SK-N-SH (cell line): ENCODE results near the gene ZDHHC16. TPM values are rescaled to one million over a fixed set of nuclear protein-coding genes. Genes with fewer than 3 reads are reported as not detected.

Experiments used
- CTCF ChIA-PET: fragments of 300-600, 350-600 bp; formaldehyde crosslinking; extraction: SDS; loops from one replicate; lab custom pipeline; 2021; lab: Yijun Ruan, JAX
- POLR2A ChIA-PET: fragments of 350-600 bp; sonication (Branson Sonifier 250); formaldehyde crosslinking; extraction: SDS; loops from one replicate; lab custom pipeline; 2020; ENCODE audit warnings: antibody characterized with exemption, inconsistent platforms; lab: Yijun Ruan, JAX
- DNase-seq: peaks from one replicate; pipeline ENCODE4 v3.0.0; 2012
- H2AFZ ChIP-seq: fragments of 200-600 bp; sonication (generic); 2 replicates; pipeline ENCODE4 v1.8.1; 2016; ENCODE audit warnings: antibody characterized with exemption, mild to moderate bottlenecking, low read depth
- H3F3A ChIP-seq: fragments of 200-600 bp; sonication (generic); replicated peaks from 2 replicates; pipeline ENCODE3; 2016; ENCODE audit warnings: antibody characterized with exemption, mild to moderate bottlenecking; ENCODE audit not compliant: insufficient read depth
- H3K27ac ChIP-seq, 2 experiments: fragments of 200-500 bp in 1 of 2; fragments of 200-600 bp in 1 of 2; sonication (Bioruptor generic) in 1 of 2; sonication (generic), shearing (Covaris generic) in 1 of 2; 2 replicates each; pipeline versions ENCODE4 v1.5.1 to v1.6.1; 2014 to 2016; ENCODE audit warnings: low read depth in 2 of 2, inconsistent platforms in 1 of 2, low read length in 1 of 2, mild to moderate bottlenecking in 1 of 2, mixed read lengths in 1 of 2
- H3K27me3 ChIP-seq: fragments of 200-600 bp; sonication (generic), shearing (Covaris generic); 2 replicates; pipeline ENCODE4 v1.6.1; 2016; ENCODE audit warnings: mixed run types; ENCODE audit not compliant: insufficient read depth
- H3K36me3 ChIP-seq, 2 experiments: fragments of 200-500 bp in 1 of 2; fragments of 200-600 bp in 1 of 2; sonication (Bioruptor generic) in 1 of 2; sonication (generic) in 1 of 2; replicated peaks in 1 of 2; 2 replicates each; pipeline versions ENCODE3 to v1.5.1; 2014 to 2016; ENCODE audit warnings: low read length in 1 of 2, mild to moderate bottlenecking in 1 of 2; ENCODE audit not compliant: insufficient read depth in 2 of 2, control insufficient read depth in 1 of 2
- H3K4me1 ChIP-seq, 2 experiments: fragments of 200-500 bp in 1 of 2; fragments of 200-600 bp in 1 of 2; sonication (Bioruptor generic) in 1 of 2; sonication (generic), shearing (Covaris generic) in 1 of 2; 2 replicates each; pipeline versions ENCODE4 v1.5.1 to v1.6.1; 2014 to 2016; ENCODE audit warnings: low read depth in 1 of 2, low read length in 1 of 2, mixed run types in 1 of 2; ENCODE audit not compliant: insufficient read depth in 2 of 2, control insufficient read depth in 1 of 2
- H3K4me2 ChIP-seq: fragments of 200-600 bp; sonication (generic), shearing (Covaris generic); 2 replicates; pipeline ENCODE4 v1.6.1; 2017; ENCODE audit warnings: mixed run types
- H3K4me3 ChIP-seq, 2 experiments: fragments of 200-500 bp in 1 of 2; fragments of 200-600 bp in 1 of 2; sonication (Bioruptor generic) in 1 of 2; sonication (generic), shearing (Covaris generic) in 1 of 2; 2 replicates each; pipeline versions ENCODE4 v1.5.1 to v1.8.1; 2014 to 2016; ENCODE audit warnings: low read depth in 2 of 2, inconsistent platforms in 1 of 2, low read length in 1 of 2, mild to moderate bottlenecking in 1 of 2, mixed read lengths in 1 of 2, moderate library complexity in 1 of 2
- H3K79me2 ChIP-seq: fragments of 200-600 bp; sonication (generic); 2 replicates; pipeline ENCODE4 v1.8.1; 2017; ENCODE audit warnings: mild to moderate bottlenecking; ENCODE audit not compliant: insufficient read depth
- H3K9ac ChIP-seq: fragments of 200-600 bp; sonication (generic); 2 replicates; pipeline ENCODE4 v1.6.1; 2017; ENCODE audit warnings: mixed run types
- H3K9me2 ChIP-seq: fragments of 200-600 bp; sonication (generic); 2 replicates; pipeline ENCODE4 v1.6.1; 2017; ENCODE audit warnings: mixed run types
- H3K9me3 ChIP-seq: fragments of 200-600 bp; sonication (generic); 2 replicates; pipeline ENCODE4 v1.6.1; 2017; ENCODE audit warnings: mixed run types, mild to moderate bottlenecking, moderate library complexity
- H4K20me1 ChIP-seq: fragments of 200-600 bp; sonication (generic); 2 replicates; pipeline ENCODE4 v1.6.1; 2017; ENCODE audit warnings: mild to moderate bottlenecking, mixed run types; ENCODE audit not compliant: insufficient read depth
- ELF1 ChIP-seq: IDR thresholded peaks from 2 replicates; pipeline ENCODE4 v1.4.0; 2012
- EP300 ChIP-seq, 2 experiments: IDR thresholded peaks; 2 replicates each; pipeline versions ENCODE4 v1.4.0 to v1.6.1; 2012; ENCODE audit warnings: borderline replicate concordance in 1 of 2, low read depth in 1 of 2, low read length in 1 of 2
- FOXJ3 ChIP-seq: sonication (generic); formaldehyde crosslinking; IDR thresholded peaks from 2 replicates; pipeline ENCODE4 v1.5.1; 2020; ENCODE audit warnings: mild to moderate bottlenecking, missing genetic modification reagents
- GABPA ChIP-seq: IDR thresholded peaks from 2 replicates; pipeline ENCODE4 v1.4.0; 2012; ENCODE audit warnings: low read depth, mild to moderate bottlenecking
- JUND ChIP-seq: IDR thresholded peaks from 2 replicates; pipeline ENCODE4 v1.4.0; 2012
- MAX ChIP-seq: IDR thresholded peaks from 2 replicates; pipeline ENCODE4 v1.4.0; 2012; ENCODE audit warnings: low read depth
- NFIC ChIP-seq: IDR thresholded peaks from 2 replicates; pipeline ENCODE4 v1.4.0; 2012; ENCODE audit warnings: borderline replicate concordance
- NRF1 ChIP-seq: IDR thresholded peaks from 2 replicates; pipeline ENCODE4 v1.6.1; 2012; ENCODE audit warnings: low read depth, mild to moderate bottlenecking, low read length
- RCOR1 ChIP-seq: fragments of 150-350 bp; IDR thresholded peaks from 2 replicates; pipeline ENCODE4 v1.6.1; 2017; ENCODE audit warnings: antibody characterized with exemption, low read length
- REST ChIP-seq: IDR thresholded peaks from 2 replicates; pipeline ENCODE4 v1.6.1; 2012; ENCODE audit warnings: mild to moderate bottlenecking, low read depth, low read length, moderate library complexity
- TCF12 ChIP-seq: IDR thresholded peaks from 2 replicates; pipeline ENCODE4 v1.4.0; 2012
- TEAD4 ChIP-seq: IDR thresholded peaks from 2 replicates; pipeline ENCODE4 v1.4.0; 2012; ENCODE audit warnings: mild to moderate bottlenecking, borderline replicate concordance; ENCODE audit not compliant: insufficient read depth
- USF2 ChIP-seq: fragments of 150-350 bp; IDR thresholded peaks from 2 replicates; pipeline ENCODE4 v1.6.1; 2017; ENCODE audit warnings: antibody characterized with exemption, low read length, low read depth, borderline replicate concordance
- YY1 ChIP-seq: IDR thresholded peaks from 2 replicates; pipeline ENCODE4 v1.4.0; 2012; ENCODE audit warnings: low read depth, mild to moderate bottlenecking
- WGBS: methylation state at CpG from one replicate; pipeline ENCODE4 v1.1.6; 2017; ENCODE audit warnings: low lambda C conversion rate; 5-methylcytosine and 5-hydroxymethylcytosine counted together
- polyA plus RNA-seq, 3 experiments: library from polyadenylated mRNA; depleted of rRNA; stranded (reverse); fragments of >200 nt; gene quantifications; 2 replicates each; pipeline ENCODE4 v1.2.3, GENCODE V29; 2012
- TF ChIP-seq, protein P1 (sequence below): fragments of 150-350 bp; IDR thresholded peaks from 2 replicates; pipeline ENCODE4 v1.6.1; 2016; ENCODE audit warnings: mild to moderate bottlenecking, low read depth, low read length
- TF ChIP-seq, protein P2 (sequence below): fragments of 200-600 bp; sonication (generic); IDR thresholded peaks from 2 replicates; pipeline ENCODE4 v1.6.1; 2017; ENCODE audit warnings: antibody characterized with exemption, mild to moderate bottlenecking, moderate library complexity
- TF ChIP-seq, protein P3 (sequence below): IDR thresholded peaks from 2 replicates; pipeline ENCODE4 v1.4.0; 2012; ENCODE audit warnings: low read depth, borderline replicate concordance

The ZDHHC16 gene
- polyA plus RNA-seq, 1 of the 3 experiments (the other 2 are of a cell fraction): 71.5 TPM

GRCh38 chr10:97434055-97434454 lies 11.9 kb upstream of the ZDHHC16 start (continued):
- TF ChIP-seq REST (no peak), EP300 (IDR thresholded peaks at IDR 0.05; ENCODE audit: borderline replicate concordance in 1 of 2, low read depth in 1 of 2, low read length in 1 of 2) (no peak), NFIC (no peak), TCF12 (no peak), NRF1 (no peak), RCOR1 (no peak), USF2 (no peak), ELF1 (no peak)
- TF ChIP-seq, protein P1, sequence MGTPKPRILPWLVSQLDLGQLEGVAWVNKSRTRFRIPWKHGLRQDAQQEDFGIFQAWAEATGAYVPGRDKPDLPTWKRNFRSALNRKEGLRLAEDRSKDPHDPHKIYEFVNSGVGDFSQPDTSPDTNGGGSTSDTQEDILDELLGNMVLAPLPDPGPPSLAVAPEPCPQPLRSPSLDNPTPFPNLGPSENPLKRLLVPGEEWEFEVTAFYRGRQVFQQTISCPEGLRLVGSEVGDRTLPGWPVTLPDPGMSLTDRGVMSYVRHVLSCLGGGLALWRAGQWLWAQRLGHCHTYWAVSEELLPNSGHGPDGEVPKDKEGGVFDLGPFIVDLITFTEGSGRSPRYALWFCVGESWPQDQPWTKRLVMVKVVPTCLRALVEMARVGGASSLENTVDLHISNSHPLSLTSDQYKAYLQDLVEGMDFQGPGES: no peak

DNA sequence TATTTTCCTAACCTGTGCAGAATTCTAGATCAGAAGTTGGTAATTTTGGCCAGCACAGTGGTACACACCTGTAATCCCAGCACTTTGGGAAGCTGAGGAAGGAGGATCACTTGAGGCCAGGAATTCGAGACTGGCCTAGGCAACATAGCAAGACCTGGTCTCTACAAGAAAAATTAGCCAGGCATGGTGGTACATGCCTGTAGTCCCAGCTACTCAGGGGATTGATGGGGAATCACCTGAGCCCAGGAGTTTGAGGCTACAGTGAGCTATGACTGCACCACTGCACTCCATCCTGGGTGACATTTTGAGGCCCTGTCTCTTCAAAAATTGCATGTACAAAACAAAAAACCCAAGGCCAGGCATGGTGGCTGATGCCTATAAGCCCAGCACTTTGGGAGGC lies 11.4 kb upstream of the ZDHHC16 start:
- DNase-seq: no peak
- H3K79me2 ChIP-seq: peaks cover 20% of the 10 kb centered on the region
- TF ChIP-seq JUND (no peak), GABPA (no peak), MAX (no peak), TEAD4 (no peak), FOXJ3 (no peak), ELF1 (no peak), YY1 (no peak), TCF12 (no peak), RCOR1 (no peak), NFIC (no peak)
- TF ChIP-seq, protein P2, sequence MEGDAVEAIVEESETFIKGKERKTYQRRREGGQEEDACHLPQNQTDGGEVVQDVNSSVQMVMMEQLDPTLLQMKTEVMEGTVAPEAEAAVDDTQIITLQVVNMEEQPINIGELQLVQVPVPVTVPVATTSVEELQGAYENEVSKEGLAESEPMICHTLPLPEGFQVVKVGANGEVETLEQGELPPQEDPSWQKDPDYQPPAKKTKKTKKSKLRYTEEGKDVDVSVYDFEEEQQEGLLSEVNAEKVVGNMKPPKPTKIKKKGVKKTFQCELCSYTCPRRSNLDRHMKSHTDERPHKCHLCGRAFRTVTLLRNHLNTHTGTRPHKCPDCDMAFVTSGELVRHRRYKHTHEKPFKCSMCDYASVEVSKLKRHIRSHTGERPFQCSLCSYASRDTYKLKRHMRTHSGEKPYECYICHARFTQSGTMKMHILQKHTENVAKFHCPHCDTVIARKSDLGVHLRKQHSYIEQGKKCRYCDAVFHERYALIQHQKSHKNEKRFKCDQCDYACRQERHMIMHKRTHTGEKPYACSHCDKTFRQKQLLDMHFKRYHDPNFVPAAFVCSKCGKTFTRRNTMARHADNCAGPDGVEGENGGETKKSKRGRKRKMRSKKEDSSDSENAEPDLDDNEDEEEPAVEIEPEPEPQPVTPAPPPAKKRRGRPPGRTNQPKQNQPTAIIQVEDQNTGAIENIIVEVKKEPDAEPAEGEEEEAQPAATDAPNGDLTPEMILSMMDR: no peak
- TF ChIP-seq, protein P3, sequence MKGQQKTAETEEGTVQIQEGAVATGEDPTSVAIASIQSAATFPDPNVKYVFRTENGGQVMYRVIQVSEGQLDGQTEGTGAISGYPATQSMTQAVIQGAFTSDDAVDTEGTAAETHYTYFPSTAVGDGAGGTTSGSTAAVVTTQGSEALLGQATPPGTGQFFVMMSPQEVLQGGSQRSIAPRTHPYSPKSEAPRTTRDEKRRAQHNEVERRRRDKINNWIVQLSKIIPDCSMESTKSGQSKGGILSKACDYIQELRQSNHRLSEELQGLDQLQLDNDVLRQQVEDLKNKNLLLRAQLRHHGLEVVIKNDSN: no peak
- TF ChIP-seq, all 33 proteins: peak for 0
- Histone ChIP-seq H3K9me2 (no peaks in the 10 kb centered on the region), H3K9me3 (no peaks in the 10 kb centered on the region), H3K36me3 (peaks cover 50 to 63% of the 10 kb centered on the region in 2 experiments), H3K27ac (no peak overlapping the region), H4K20me1 (peaks cover 3% of the 10 kb centered on the region; the same call in 1 of the 2 replicates), H3K4me1 (0 out of 4 replicates have a peak, but pooled peaks cover 0 to 3% of the 10 kb centered on the region in 2 experiments), H3K9ac (no peak overlapping the region), H2AFZ (no peak overlapping the region), H3K27me3 (no peaks in the 10 kb centered on the region), H3K4me3 (no peak overlapping the region), H3F3A (peaks cover 44% of the 10 kb centered on the region), H3K4me2 (no peak overlapping the region)
- POLR2A ChIA-PET: interaction anchor here (0.9 kb wide), 1 partner anchor 10 kb away, joined by 3 read pairs; no protein-coding TSS in a partner anchor
- CTCF ChIA-PET: interaction anchor here (0.7 to 1.6 kb wide), 3 partner anchors 26 to 138 kb away, joined by 3 to 5 read pairs (median 3); partner anchors contain the start of gene ANKRD2
- 100% methylated on average over 1 of the region's 1 CpG for WGBS
